Rectal smooth muscle tissue (tissue), 1 donor: ENCODE data around the gene THEM4.
"Not testable (repeated sequence)": the region's sequence is repeated elsewhere in the genome, so short reads cannot be mapped to it uniquely, and the experiment has no call there.

Source experiments
- H3K27ac ChIP-seq: one replicate; pipeline ENCODE4 v1.7.0; 2013; ENCODE audit warnings: low read depth, low read length, inconsistent platforms
- H3K27me3 ChIP-seq: one replicate; pipeline ENCODE4 v1.7.0; 2013; ENCODE audit warnings: low read length; ENCODE audit not compliant: control insufficient read depth, insufficient read depth
- H3K36me3 ChIP-seq: one replicate; pipeline ENCODE4 v1.7.0; 2013; ENCODE audit warnings: low read length; ENCODE audit not compliant: control insufficient read depth, insufficient read depth
- H3K4me1 ChIP-seq: one replicate; pipeline ENCODE4 v1.7.0; 2013; ENCODE audit warnings: low read length; ENCODE audit not compliant: control insufficient read depth, insufficient read depth
- H3K4me3 ChIP-seq: one replicate; pipeline ENCODE4 v1.7.0; 2013; ENCODE audit warnings: low read length
- H3K9ac ChIP-seq: one replicate; pipeline ENCODE4 v1.7.0; 2013; ENCODE audit warnings: low read length

Gene THEM4

GRCh38 chr1:151902858-151903257, 6.5 kb downstream of the THEM4 start:
- Histone ChIP-seq H3K9ac (no peak overlapping the region), H3K27me3 (no peaks in the 10 kb centered on the region), H3K4me1 (no peaks in the 10 kb centered on the region), H3K36me3 (no peaks in the 10 kb centered on the region), H3K4me3 (no peak overlapping the region), H3K27ac (no peak overlapping the region)

- not testable (repeated sequence) for H3K27ac ChIP-seq, H3K27me3 ChIP-seq, H3K4me3 ChIP-seq, H3K4me1 ChIP-seq, H3K9ac ChIP-seq, H3K36me3 ChIP-seq
Measured at GRCh38 chr1:151900804-151901203, 8.5 kb downstream of the THEM4 start.

- peaks cover 3% of the 10 kb centered on the region for H3K36me3 ChIP-seq
- no peaks in the 10 kb centered on the region for H3K4me1 ChIP-seq
- H3K27ac ChIP-seq = no peak overlapping the region
- no peak overlapping the region for H3K9ac ChIP-seq
- H3K27me3 ChIP-seq = no peaks in the 10 kb centered on the region
- no peak overlapping the region for H3K4me3 ChIP-seq
Measured at GRCh38 chr1:151898519-151898991, 10.8 kb downstream of the THEM4 start.

GRCh38 chr1:151897991-151898431, 11.3 kb downstream of the THEM4 start:
- no peak overlapping the region for H3K4me3 ChIP-seq
- H3K4me1 ChIP-seq = no peaks in the 10 kb centered on the region
- H3K27me3 ChIP-seq = no peaks in the 10 kb centered on the region
- no peak overlapping the region for H3K9ac ChIP-seq
- H3K36me3 ChIP-seq = peaks cover 3% of the 10 kb centered on the region
- no peak overlapping the region for H3K27ac ChIP-seq

- Histone ChIP-seq H3K36me3 (peaks cover 8% of the 10 kb centered on the region), H3K27me3 (no peaks in the 10 kb centered on the region), H3K27ac (no peak overlapping the region), H3K9ac (no peak overlapping the region), H3K4me1 (no peaks in the 10 kb centered on the region), H3K4me3 (no peak overlapping the region)
Measured at GRCh38 chr1:151893176-151893924, 16.0 kb downstream of the THEM4 start.

GRCh38 chr1:151892190-151892589, 17.1 kb downstream of the THEM4 start:
- H3K27ac ChIP-seq = no peak overlapping the region
- H3K9ac ChIP-seq = no peak overlapping the region
- H3K36me3 ChIP-seq = peaks cover 8% of the 10 kb centered on the region
- no peak overlapping the region for H3K4me3 ChIP-seq
- H3K4me1 ChIP-seq = no peaks in the 10 kb centered on the region
- H3K27me3 ChIP-seq = no peaks in the 10 kb centered on the region

- H3K4me1 ChIP-seq = no peaks in the 10 kb centered on the region
- peaks cover 8% of the 10 kb centered on the region for H3K36me3 ChIP-seq
- no peak overlapping the region for H3K9ac ChIP-seq
- no peaks in the 10 kb centered on the region for H3K27me3 ChIP-seq
- no peak overlapping the region for H3K4me3 ChIP-seq
- no peak overlapping the region for H3K27ac ChIP-seq
Measured at GRCh38 chr1:151891512-151891911, 17.8 kb downstream of the THEM4 start.

GRCh38 chr1:151888972-151889570, 20.2 kb downstream of the THEM4 start:
- Histone ChIP-seq H3K4me3 (no peak overlapping the region), H3K9ac (no peak overlapping the region), H3K36me3 (peaks cover 6% of the 10 kb centered on the region), H3K4me1 (no peaks in the 10 kb centered on the region), H3K27ac (no peak overlapping the region), H3K27me3 (no peaks in the 10 kb centered on the region)

- Histone ChIP-seq H3K9ac (no peak overlapping the region), H3K27me3 (no peaks in the 10 kb centered on the region), H3K36me3 (peaks cover 3% of the 10 kb centered on the region), H3K4me1 (no peaks in the 10 kb centered on the region), H3K4me3 (no peak overlapping the region), H3K27ac (no peak overlapping the region)
Measured at GRCh38 chr1:151887028-151887427, 22.3 kb downstream of the THEM4 start.

- Histone ChIP-seq H3K4me1 (no peaks in the 10 kb centered on the region), H3K27ac (no peak overlapping the region), H3K36me3 (no peaks in the 10 kb centered on the region), H3K9ac (no peak overlapping the region), H3K4me3 (no peak overlapping the region), H3K27me3 (no peaks in the 10 kb centered on the region)
Measured at GRCh38 chr1:151885479-151885878, 23.8 kb downstream of the THEM4 start.

- not testable (repeated sequence) for H3K27me3 ChIP-seq, H3K36me3 ChIP-seq, H3K4me3 ChIP-seq, H3K27ac ChIP-seq, H3K4me1 ChIP-seq, H3K9ac ChIP-seq
Measured at GRCh38 chr1:151884879-151885278, 24.4 kb downstream of the THEM4 start.

- H3K36me3 ChIP-seq, H3K4me3 ChIP-seq, H3K27ac ChIP-seq, H3K9ac ChIP-seq, H3K4me1 ChIP-seq, H3K27me3 ChIP-seq: not testable (repeated sequence)
Measured at GRCh38 chr1:151884445-151884844, 24.9 kb downstream of the THEM4 start.

- not testable (repeated sequence) for H3K36me3 ChIP-seq, H3K4me1 ChIP-seq, H3K4me3 ChIP-seq, H3K9ac ChIP-seq, H3K27ac ChIP-seq, H3K27me3 ChIP-seq
Measured at GRCh38 chr1:151883898-151884297, 25.4 kb downstream of the THEM4 start.
